NK-92 treated with Interleukin-12 subunit alpha and Interleukin-12 subunit beta, amount 100 ng/mL, for 24 hours (cell line): ENCODE data around the gene PITPNM3.
"Not testable (repeated sequence)": the region's sequence is repeated elsewhere in the genome, so short reads cannot be mapped to it uniquely, and the experiment has no call there.

Experiments used
- DNase-seq: peaks from one replicate; lab custom pipeline; 2025; lab: John Stamatoyannopoulos, UW

PITPNM3 gene

GRCh38 chr17:6501359-6501758 is 55.0 kb downstream of the PITPNM3 start:
- no peak for DNase-seq

- no peak for DNase-seq
Observed at GRCh38 chr17:6498901-6499540, 57.3 kb downstream of the PITPNM3 start.

GRCh38 chr17:6498356-6498755 is 58.0 kb downstream of the PITPNM3 start:
- DNase-seq: no peak

- DNase-seq: no peak
Observed at GRCh38 chr17:6497496-6498221, 58.7 kb downstream of the PITPNM3 start.

- no peak for DNase-seq
Observed at GRCh38 chr17:6496640-6497441, 59.5 kb downstream of the PITPNM3 start.

- DNase-seq: no peak
Observed at GRCh38 chr17:6496116-6496481, 60.3 kb downstream of the PITPNM3 start.

GRCh38 chr17:6495450-6496115 is 60.8 kb downstream of the PITPNM3 start:
- DNase-seq: no peak

- no peak for DNase-seq
Observed at GRCh38 chr17:6494239-6494941, 62.0 kb downstream of the PITPNM3 start.

GRCh38 chr17:6492892-6493674 is 63.3 kb downstream of the PITPNM3 start:
- DNase-seq: no peak

- no peak for DNase-seq
Observed at GRCh38 chr17:6491071-6491700, 65.2 kb downstream of the PITPNM3 start.

GRCh38 chr17:6489016-6489550 is 67.3 kb downstream of the PITPNM3 start:
- DNase-seq: no peak

- DNase-seq: no peak
Observed at GRCh38 chr17:6488008-6488539, 68.3 kb downstream of the PITPNM3 start.

GRCh38 chr17:6487251-6488007 is 68.9 kb downstream of the PITPNM3 start:
- no peak for DNase-seq

- no peak for DNase-seq
Observed at GRCh38 chr17:6485646-6486412, 70.5 kb downstream of the PITPNM3 start.

- DNase-seq: no peak
Observed at GRCh38 chr17:6483507-6483906, 72.8 kb downstream of the PITPNM3 start.

GRCh38 chr17:6482796-6483195 is 73.6 kb downstream of the PITPNM3 start:
- not testable (repeated sequence) for DNase-seq

- DNase-seq: no peak
Observed at GRCh38 chr17:6482105-6482455, 74.3 kb downstream of the PITPNM3 start.

- no peak for DNase-seq
Observed at GRCh38 chr17:6480303-6480675, 76.1 kb downstream of the PITPNM3 start.
